Measurements from ENCODE around the gene TCF7. TPM values are rescaled to one million over a fixed set of nuclear protein-coding genes. Genes with fewer than 3 reads are reported as not detected.
A peak's percentile ranks its signal among the peaks of the same experiment; 100 is the strongest.

Gene TCF7
- total and polyA plus RNA-seq, 5 donors from 2014 or later = 55.4 to 234 (median 98.3) TPM

DNA sequence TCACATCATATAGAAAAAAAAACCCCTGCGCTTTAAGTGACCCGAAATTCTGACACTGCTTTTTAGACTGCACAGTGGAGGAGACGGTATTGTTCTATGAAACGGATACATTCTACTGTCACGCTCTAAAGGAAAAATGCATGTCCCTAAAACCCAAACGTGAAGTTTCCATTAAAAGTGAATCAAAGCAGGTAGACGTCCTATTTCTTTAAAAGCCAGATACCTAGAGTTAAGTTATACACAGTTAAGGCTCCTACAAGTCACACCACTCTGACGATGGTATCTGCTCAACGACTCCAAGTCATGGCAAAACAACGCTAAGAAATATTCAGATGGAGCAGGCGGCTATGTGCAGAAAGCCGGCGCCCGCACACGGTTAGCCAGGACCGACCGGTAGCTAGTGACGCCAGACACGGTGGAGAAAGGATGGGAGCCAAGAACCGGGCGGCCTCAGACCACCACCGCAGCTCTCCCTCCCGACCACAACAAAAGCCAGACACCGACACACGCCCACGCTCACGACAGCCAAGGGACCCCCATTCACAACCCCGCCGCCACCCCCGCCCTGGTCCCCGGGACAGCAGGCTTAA, 61.5 kb downstream of the TCF7 start:
- Mint-ChIP-seq H3K9me3 (no peaks in the 10 kb centered on the region), H3K27me3 (no peaks in the 10 kb centered on the region), H3K4me1 (peaks cover 17 to 47% (median 35%) of the 10 kb centered on the region in 4 donors), H3K27ac (peak overlapping the region; percentile 97 to 100 (median 99)), H3K4me3 (peak overlapping the region; percentile 93 to 99 (median 97)), H3K36me3 (peaks cover 19% of the 10 kb centered on the region)
- DNase-seq (peak in 2 of 3 donors; percentile 46 to 52), ATAC-seq (ENCODE audit: low read depth in 2 of 2) (peak; percentile 4)
- Histone ChIP-seq H3K36me3 (ENCODE audit: control insufficient read depth, insufficient read depth, low read length) (peaks cover 21% of the 10 kb centered on the region), H3K27ac (ENCODE audit: insufficient read depth, low read length, poor library complexity, severe bottlenecking) (peak overlapping the region; percentile 99), H3K4me3 (ENCODE audit: low read depth, low read length) (peak overlapping the region; percentile 95), H3K27me3 (ENCODE audit: control insufficient read depth, insufficient read depth, low read length) (no peaks in the 10 kb centered on the region), H3K4me1 (ENCODE audit: control insufficient read depth, insufficient read depth, low read length, poor library complexity, severe bottlenecking) (peaks cover 45% of the 10 kb centered on the region), H3K9me3 (ENCODE audit: control insufficient read depth in 2 of 2, low read length in 2 of 2) (no peaks in the 10 kb centered on the region)

DNA sequence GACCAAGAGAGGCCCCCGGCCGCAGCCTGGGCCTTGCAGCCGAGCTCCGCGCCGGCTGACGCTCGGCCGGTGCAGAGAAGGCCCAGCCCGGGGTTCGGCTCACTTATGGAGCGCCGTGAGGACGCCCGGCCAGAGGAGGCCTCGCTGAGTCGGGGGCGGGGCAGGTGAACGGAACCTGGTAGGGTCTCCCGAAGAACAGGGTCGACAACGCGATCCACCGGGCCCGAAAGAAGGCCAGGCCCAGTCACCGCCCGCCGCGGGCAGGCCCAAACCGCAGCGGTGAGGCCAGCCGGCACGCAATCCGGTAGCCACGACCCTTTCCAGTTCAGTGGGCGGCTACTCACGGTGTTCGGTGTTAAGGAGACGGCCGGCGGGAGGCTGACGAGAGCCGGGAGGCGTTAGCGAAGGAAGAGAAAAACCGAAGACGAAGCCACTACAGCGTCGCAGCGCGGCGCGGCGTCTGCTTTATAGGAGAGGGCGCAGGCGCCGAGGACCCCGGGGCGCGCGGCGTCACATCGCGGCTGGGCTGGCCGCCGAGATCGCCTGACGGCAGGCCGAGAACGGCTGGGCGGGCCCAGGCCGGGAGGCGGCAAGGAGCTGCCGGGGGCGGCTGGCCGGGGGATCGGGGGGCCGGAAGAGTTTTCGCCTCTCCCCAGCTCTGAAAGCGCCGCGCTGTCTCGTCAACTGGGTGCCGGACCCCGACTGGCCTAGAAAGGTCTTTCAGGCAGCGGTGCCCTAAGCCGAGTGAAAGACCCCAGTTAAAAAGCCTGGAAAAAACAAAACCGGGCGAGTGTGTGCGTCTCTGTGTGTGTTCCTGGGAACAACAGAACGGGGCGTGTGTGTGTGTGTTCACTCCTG, 62.3 kb downstream of the TCF7 start, which contains the start of gene SKP1:
Gene SKP1, minus strand, starts transcription at position 440 of the 858 bp plus-strand sequence. CDS start 2,928 bp downstream, outside the sequence.
- Mint-ChIP-seq H3K27ac (peak within 1 kb of the TSS; percentile 97 to 100 (median 99)), H3K4me1 (peaks cover 11 to 39% (median 30%) of the 10 kb centered on the region in 4 donors), H3K27me3 (peaks cover 2% of the 10 kb centered on the region), H3K36me3 (peaks cover 13% of the 10 kb centered on the region), H3K4me3 (peak within 1 kb of the TSS; percentile 93 to 99 (median 97)), H3K9me3 (no peaks in the 10 kb centered on the region)
- ATAC-seq (ENCODE audit: low read depth in 2 of 2) (peak; percentile 88), DNase-seq (peak; percentile 71 to 92 (median 90))
- Histone ChIP-seq H3K27ac (ENCODE audit: insufficient read depth, low read length, poor library complexity, severe bottlenecking) (peak within 1 kb of the TSS; percentile 99), H3K36me3 (ENCODE audit: control insufficient read depth, insufficient read depth, low read length) (peaks cover 15% of the 10 kb centered on the region), H3K4me3 (ENCODE audit: low read depth, low read length) (peak within 1 kb of the TSS; percentile 95), H3K4me1 (ENCODE audit: control insufficient read depth, insufficient read depth, low read length, poor library complexity, severe bottlenecking) (peaks cover 45% of the 10 kb centered on the region), H3K9me3 (ENCODE audit: control insufficient read depth in 2 of 2, low read length in 2 of 2) (no peaks in the 10 kb centered on the region), H3K27me3 (ENCODE audit: control insufficient read depth, insufficient read depth, low read length) (no peaks in the 10 kb centered on the region)

DNA sequence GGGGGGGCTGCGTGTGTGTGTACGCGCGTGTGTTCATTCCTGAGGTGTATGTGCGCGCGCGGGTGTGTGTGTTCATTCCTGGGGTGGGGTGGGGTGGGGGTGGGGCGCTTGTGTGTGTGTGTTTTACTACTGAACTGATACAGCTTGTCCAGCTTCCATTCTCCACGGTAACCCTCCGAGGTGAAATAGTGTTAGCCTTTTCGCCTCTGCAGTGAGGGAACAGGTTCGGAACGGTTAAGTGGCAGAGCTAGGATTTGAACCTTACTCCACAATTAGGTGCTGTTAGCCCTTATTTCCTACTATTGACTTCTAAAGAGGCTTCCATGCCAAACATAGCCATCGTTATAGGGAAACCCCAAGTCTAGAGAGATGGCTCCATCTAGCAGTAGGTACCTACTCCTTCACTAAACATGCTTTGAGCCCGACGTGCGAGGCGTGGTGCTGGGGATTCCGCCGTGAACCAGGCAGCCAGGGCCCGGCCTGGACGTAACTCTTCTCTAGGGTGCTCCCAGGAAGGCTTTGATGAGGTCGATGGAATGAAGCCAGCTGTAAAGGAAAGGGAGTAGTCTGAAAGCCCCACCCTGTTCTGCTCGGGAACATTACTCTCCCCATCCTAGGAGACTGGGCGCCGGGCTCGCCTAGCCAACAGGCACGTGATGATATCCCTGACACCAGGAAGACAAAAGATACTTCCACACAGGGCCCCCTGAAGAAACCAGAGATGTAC, 63.1 kb downstream of the TCF7 start:
- H3K27ac ChIP-seq (ENCODE audit: insufficient read depth, low read length, poor library complexity, severe bottlenecking) = peak overlapping the region; percentile 99
- peaks cover 8% of the 10 kb centered on the region for H3K36me3 ChIP-seq (ENCODE audit: control insufficient read depth, insufficient read depth, low read length)
- Mint-ChIP-seq H3K9me3 (no peaks in the 10 kb centered on the region), H3K27ac (peak overlapping the region; percentile 97 to 100 (median 99)), H3K36me3 (peaks cover 7% of the 10 kb centered on the region), H3K4me1 (peaks cover 11 to 33% (median 24%) of the 10 kb centered on the region in 4 donors), H3K4me3 (peak overlapping the region; percentile 93 to 99 (median 97)), H3K27me3 (peaks cover 4% of the 10 kb centered on the region)
- peaks cover 39% of the 10 kb centered on the region for H3K4me1 ChIP-seq (ENCODE audit: control insufficient read depth, insufficient read depth, low read length, poor library complexity, severe bottlenecking)
- DNase-seq (no peak), ATAC-seq (ENCODE audit: low read depth in 2 of 2) (peak; percentile 8 to 22)
- peak overlapping the region; percentile 87 for H3K4me3 ChIP-seq (ENCODE audit: low read depth, low read length)
- no peaks in the 10 kb centered on the region for H3K9me3 ChIP-seq (ENCODE audit: control insufficient read depth in 2 of 2, low read length in 2 of 2)
- H3K27me3 ChIP-seq (ENCODE audit: control insufficient read depth, insufficient read depth, low read length) = no peaks in the 10 kb centered on the region

DNA sequence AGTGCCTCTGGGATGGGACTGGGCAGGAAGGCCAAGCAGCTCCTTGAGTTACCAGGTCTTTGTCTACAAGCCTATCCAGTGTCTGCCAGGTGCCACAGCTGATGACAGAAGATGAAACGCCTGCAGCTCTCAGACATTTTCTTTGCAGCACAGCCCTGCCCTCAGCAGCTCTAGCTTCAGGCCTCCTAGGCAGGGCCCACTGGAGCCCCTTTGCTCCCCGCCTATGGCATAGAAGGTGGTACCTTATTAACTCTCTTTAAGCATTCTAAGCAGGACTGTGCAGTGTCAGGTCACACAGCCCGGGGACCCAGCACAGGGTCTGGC, 63.6 kb downstream of the TCF7 start:
- Mint-ChIP-seq H3K9me3 (no peaks in the 10 kb centered on the region), H3K4me1 (peaks cover 11 to 30% (median 23%) of the 10 kb centered on the region in 4 donors), H3K4me3 (peak overlapping the region; percentile 93 to 99 (median 97)), H3K27ac (peak overlapping the region in 1 of 3 donors; percentile 99), H3K36me3 (peaks cover 6% of the 10 kb centered on the region), H3K27me3 (peaks cover 4% of the 10 kb centered on the region)
- Histone ChIP-seq H3K9me3 (ENCODE audit: control insufficient read depth in 2 of 2, low read length in 2 of 2) (no peaks in the 10 kb centered on the region), H3K36me3 (ENCODE audit: control insufficient read depth, insufficient read depth, low read length) (peaks cover 6% of the 10 kb centered on the region), H3K27me3 (ENCODE audit: control insufficient read depth, insufficient read depth, low read length) (no peaks in the 10 kb centered on the region), H3K27ac (ENCODE audit: insufficient read depth, low read length, poor library complexity, severe bottlenecking) (no peak overlapping the region), H3K4me3 (ENCODE audit: low read depth, low read length) (no peak overlapping the region), H3K4me1 (ENCODE audit: control insufficient read depth, insufficient read depth, low read length, poor library complexity, severe bottlenecking) (peaks cover 39% of the 10 kb centered on the region)
- DNase-seq = no peak
- no peak for ATAC-seq (ENCODE audit: low read depth in 2 of 2)

DNA sequence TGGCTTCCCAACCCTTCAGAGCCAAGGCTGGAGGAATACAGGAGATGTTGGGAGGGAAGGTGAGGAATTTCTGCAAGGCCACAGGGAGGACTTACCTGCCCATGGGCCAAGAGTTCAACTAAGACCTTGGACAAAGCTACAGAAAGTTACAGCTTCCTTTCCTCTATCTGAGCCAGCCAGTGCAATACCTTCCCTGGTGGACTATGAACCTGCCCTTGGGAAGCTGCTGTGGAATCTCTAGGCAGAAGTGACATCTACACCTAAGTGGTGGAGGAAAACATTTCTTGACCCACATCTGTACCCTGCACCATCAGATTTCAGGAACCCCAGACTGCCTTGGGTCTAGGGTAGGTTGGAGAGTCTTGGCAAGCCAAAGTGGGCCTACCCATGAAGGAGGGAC, 69.0 kb downstream of the TCF7 start:
- no peaks in the 10 kb centered on the region for H3K9me3 ChIP-seq (ENCODE audit: control insufficient read depth in 2 of 2, low read length in 2 of 2)
- Mint-ChIP-seq H3K36me3 (no peaks in the 10 kb centered on the region), H3K9me3 (peaks cover 0 to 2% (median 0%) of the 10 kb centered on the region in 7 donors), H3K4me3 (no peak overlapping the region), H3K4me1 (peaks cover 0 to 5% (median 0%) of the 10 kb centered on the region in 4 donors), H3K27ac (no peak overlapping the region), H3K27me3 (peaks cover 8% of the 10 kb centered on the region)
- H3K4me1 ChIP-seq (ENCODE audit: control insufficient read depth, insufficient read depth, low read length, poor library complexity, severe bottlenecking) = no peaks in the 10 kb centered on the region
- ATAC-seq (ENCODE audit: low read depth in 2 of 2) (no peak), DNase-seq (no peak)
- no peak overlapping the region for H3K4me3 ChIP-seq (ENCODE audit: low read depth, low read length)
- H3K27ac ChIP-seq (ENCODE audit: insufficient read depth, low read length, poor library complexity, severe bottlenecking) = no peak overlapping the region
- H3K27me3 ChIP-seq (ENCODE audit: control insufficient read depth, insufficient read depth, low read length) = no peaks in the 10 kb centered on the region
- no peaks in the 10 kb centered on the region for H3K36me3 ChIP-seq (ENCODE audit: control insufficient read depth, insufficient read depth, low read length)

DNA sequence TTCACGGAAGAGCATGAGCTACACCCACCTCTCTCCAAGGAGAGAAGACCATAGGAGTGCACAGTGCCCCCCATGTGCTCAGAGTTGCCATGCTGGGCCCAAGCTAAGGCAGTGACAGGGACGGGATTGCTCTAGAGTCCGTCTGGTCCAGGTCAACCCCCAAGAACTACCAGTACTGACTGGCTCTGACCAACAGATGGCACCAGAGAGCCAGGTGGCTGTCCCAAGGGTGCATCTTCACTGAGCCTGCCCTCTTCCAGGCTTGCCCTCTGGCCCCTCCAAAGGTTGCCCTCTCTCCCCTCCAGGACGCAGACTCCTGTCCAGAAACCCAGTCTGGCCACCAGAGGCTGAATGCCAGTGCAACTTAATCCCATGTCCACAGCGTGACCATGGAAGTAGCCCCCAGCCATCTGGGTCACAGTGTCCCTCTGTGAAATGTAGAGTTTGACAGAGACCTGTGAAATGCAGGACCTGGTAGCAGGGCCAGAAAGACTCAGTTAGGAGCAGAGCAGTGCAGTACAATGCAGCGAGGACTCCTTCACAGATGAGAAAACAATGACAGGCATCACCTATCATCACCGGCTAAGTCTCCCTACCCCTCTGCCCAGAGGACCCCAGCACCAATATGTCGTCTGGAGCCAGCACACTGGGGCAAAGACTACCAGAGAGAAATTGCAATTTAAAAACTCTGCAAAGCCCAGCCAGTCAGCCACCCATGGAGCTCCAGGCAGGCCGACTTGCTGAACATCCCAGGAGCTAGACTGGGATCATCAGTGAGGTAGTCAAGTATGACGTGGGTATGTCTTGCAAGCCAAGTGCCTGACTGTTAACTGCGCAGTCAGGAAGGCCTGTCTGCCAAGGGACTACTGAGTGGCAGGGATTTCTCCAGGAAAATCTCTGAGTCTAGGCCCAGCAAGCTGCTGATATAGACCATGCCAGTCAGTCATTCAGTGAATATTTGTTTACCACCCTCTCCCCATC, 70.0 kb downstream of the TCF7 start:
- H3K4me1 Mint-ChIP-seq = peaks cover 0 to 5% (median 2%) of the 10 kb centered on the region in 4 donors
- no peak overlapping the region for H3K4me3 ChIP-seq (ENCODE audit: low read depth, low read length)
- no peak overlapping the region for H3K27ac ChIP-seq (ENCODE audit: insufficient read depth, low read length, poor library complexity, severe bottlenecking)
- H3K9me3 ChIP-seq (ENCODE audit: control insufficient read depth in 2 of 2, low read length in 2 of 2) = no peaks in the 10 kb centered on the region
- peaks cover 0 to 2% (median 0%) of the 10 kb centered on the region in 7 donors for H3K9me3 Mint-ChIP-seq
- H3K4me1 ChIP-seq (ENCODE audit: control insufficient read depth, insufficient read depth, low read length, poor library complexity, severe bottlenecking) = no peaks in the 10 kb centered on the region
- peak overlapping the region in 2 of 4 donors; percentile 9 to 10 for H3K4me3 Mint-ChIP-seq
- DNase-seq (peak; percentile 66 to 74 (median 74)), ATAC-seq (ENCODE audit: low read depth in 2 of 2) (peak; percentile 88 to 90)
- no peaks in the 10 kb centered on the region for H3K36me3 ChIP-seq (ENCODE audit: control insufficient read depth, insufficient read depth, low read length)
- H3K27ac Mint-ChIP-seq = no peak overlapping the region
- peaks cover 8% of the 10 kb centered on the region for H3K27me3 Mint-ChIP-seq
- H3K27me3 ChIP-seq (ENCODE audit: control insufficient read depth, insufficient read depth, low read length) = no peaks in the 10 kb centered on the region
- H3K36me3 Mint-ChIP-seq = no peaks in the 10 kb centered on the region
